Activated CD8-positive, alpha-beta memory T cell treated with anti-CD3 and anti-CD28 coated beads, Interleukin-2, amount 50 U/mL, for 48 hours (primary cell): ENCODE measurements around the gene PSMA1.
A peak's percentile ranks its signal among the peaks of the same experiment; 100 is the strongest.

Experiments used
- DNase-seq: peaks from one replicate; pipeline ENCODE4 v3.0.0-alpha.2; 2020

PSMA1 gene

GRCh38 chr11:14529321-14529720 is 9.1 kb upstream of the PSMA1 start:
- DNase-seq: no peak

GRCh38 chr11:14522801-14523200 is 2.6 kb upstream of the PSMA1 start:
- no peak for DNase-seq

- no peak for DNase-seq
Measured at GRCh38 chr11:14522245-14522644, 2.1 kb upstream of the PSMA1 start.

- no peak for DNase-seq
Measured at GRCh38 chr11:14520747-14521151, 563 bp upstream of the PSMA1 start.

- no peak for DNase-seq
Measured at GRCh38 chr11:14519597-14519916, 629 bp downstream of the PSMA1 start.

- DNase-seq: no peak
Measured at GRCh38 chr11:14518820-14519219, 1.4 kb downstream of the PSMA1 start.

- no peak for DNase-seq
Measured at GRCh38 chr11:14513800-14514199, 6.4 kb downstream of the PSMA1 start.

- no peak for DNase-seq
Measured at GRCh38 chr11:14506532-14506931, 13.7 kb downstream of the PSMA1 start.

GRCh38 chr11:14503023-14503422 is 17.2 kb downstream of the PSMA1 start:
- DNase-seq: no peak

- no peak for DNase-seq
Measured at GRCh38 chr11:14502039-14502438, 18.1 kb downstream of the PSMA1 start.

GRCh38 chr11:14500181-14500651 is 20.0 kb downstream of the PSMA1 start:
- no peak for DNase-seq

GRCh38 chr11:14499560-14500180 is 20.5 kb downstream of the PSMA1 start, which contains the start of gene COPB1:
Gene COPB1, minus strand, starts transcription at chr11:14499811. Its CDS starts 883 bp downstream, at chr11:14498928.
- peak; percentile 95 for DNase-seq

- peak; percentile 75 for DNase-seq
Measured at GRCh38 chr11:14499178-14499559, 21.0 kb downstream of the PSMA1 start.

- no peak for DNase-seq
Measured at GRCh38 chr11:14480716-14481115, 39.5 kb downstream of the PSMA1 start.

GRCh38 chr11:14471127-14471526 is 49.1 kb downstream of the PSMA1 start:
- DNase-seq: no peak

- DNase-seq: no peak
Measured at GRCh38 chr11:14463623-14464022, 56.6 kb downstream of the PSMA1 start.

GRCh38 chr11:14460147-14460546 is 60.0 kb downstream of the PSMA1 start:
- DNase-seq: no peak

- DNase-seq: no peak
Measured at GRCh38 chr11:14458377-14458776, 61.8 kb downstream of the PSMA1 start.

- no peak for DNase-seq
Measured at GRCh38 chr11:14455648-14456430, 64.3 kb downstream of the PSMA1 start.
